MM.1S (cell line): ENCODE results near the gene ZNF134.

Source experiments
- CTCF ChIP-seq: fragments of 300-600 bp; sonication (generic); IDR thresholded peaks from 2 replicates; pipeline ENCODE4 v1.5.1; 2016; ENCODE audit warnings: antibody characterized with exemption, low read length, mixed read lengths
- EZH2 ChIP-seq: fragments of 300-600 bp; sonication (generic); optimal IDR thresholded peaks from 2 replicates; pipeline ENCODE3; 2017; ENCODE audit warnings: low read depth, mild to moderate bottlenecking, antibody characterized with exemption, low read length, mixed read lengths

DNA sequence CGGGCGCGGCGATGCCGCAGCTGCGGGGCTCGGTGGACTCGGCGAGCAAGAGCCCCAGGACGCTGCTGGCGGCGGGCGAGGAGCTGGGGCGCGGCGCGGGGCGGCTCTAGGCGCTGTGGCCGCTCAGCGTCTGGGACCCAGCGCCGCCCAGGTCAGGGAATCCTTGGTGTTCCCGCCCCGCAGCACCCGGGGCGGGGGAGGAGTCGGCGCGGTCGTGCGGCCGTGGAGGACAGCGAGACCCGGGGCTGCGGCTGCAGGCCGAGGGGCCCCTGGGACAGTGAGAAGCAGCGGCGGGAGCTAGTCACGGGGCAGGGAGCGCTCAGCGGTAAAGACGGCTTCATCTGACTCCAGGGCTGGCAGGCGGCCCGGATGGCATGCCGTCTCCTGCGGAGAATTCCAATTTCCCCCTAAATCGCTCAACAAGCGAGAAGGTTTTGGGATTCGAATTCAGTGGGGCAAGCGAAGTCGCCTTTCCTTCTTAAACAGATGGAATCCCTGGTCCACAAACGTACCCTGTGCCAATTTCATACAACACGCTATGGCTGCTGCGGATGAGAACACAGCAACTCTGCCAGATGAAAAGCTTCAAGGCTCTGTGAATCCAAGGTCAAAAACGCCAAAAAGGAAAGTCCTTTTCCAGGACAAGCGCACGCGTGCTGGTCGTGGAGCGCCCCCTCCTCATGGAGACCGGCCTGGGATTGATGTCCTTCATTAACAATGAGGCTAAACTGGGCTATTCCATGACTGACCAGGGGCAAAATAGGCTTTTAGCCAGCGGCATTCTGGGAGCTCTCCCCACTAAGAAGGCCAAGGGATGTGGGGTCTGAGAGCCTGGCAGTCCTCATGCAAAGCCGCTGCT lies 50.5 kb downstream of the ZNF134 start:
- TF ChIP-seq CTCF, result no peak
- no peak for TF ChIP-seq EZH2
